Cerebellar nuclear complex (tissue), 1 donor: ENCODE measurements around the gene RFX2.

ENCODE experiments used
- DNase-seq, 2 experiments: peaks; one replicate each; lab custom pipeline; 2025; lab: John Stamatoyannopoulos, UW

RFX2 gene

DNA sequence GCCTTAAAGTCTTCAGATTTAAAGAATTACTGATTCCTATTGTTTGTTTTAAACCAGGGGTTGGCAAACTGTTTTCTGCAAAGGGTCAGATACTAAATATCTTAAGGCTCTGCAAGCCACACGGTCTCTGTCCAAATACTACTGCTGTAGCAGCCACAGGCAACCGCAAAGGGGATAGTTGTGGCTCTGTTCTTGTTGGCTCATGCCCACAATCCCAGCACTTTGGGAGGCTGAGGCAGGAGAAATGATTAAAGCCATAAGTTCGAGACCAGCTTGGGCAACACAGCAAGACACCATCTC lies 154.7 kb downstream of the RFX2 start:
- DNase-seq = no peak

- no peak for DNase-seq
These were observed 156.0 kb downstream of the RFX2 start for GRCh38 chr19:5954293-5954692.

GRCh38 chr19:5953680-5954213 lies 156.6 kb downstream of the RFX2 start:
- no peak for DNase-seq

- DNase-seq = no peak
These were observed 157.2 kb downstream of the RFX2 start for GRCh38 chr19:5953030-5953589.

DNA sequence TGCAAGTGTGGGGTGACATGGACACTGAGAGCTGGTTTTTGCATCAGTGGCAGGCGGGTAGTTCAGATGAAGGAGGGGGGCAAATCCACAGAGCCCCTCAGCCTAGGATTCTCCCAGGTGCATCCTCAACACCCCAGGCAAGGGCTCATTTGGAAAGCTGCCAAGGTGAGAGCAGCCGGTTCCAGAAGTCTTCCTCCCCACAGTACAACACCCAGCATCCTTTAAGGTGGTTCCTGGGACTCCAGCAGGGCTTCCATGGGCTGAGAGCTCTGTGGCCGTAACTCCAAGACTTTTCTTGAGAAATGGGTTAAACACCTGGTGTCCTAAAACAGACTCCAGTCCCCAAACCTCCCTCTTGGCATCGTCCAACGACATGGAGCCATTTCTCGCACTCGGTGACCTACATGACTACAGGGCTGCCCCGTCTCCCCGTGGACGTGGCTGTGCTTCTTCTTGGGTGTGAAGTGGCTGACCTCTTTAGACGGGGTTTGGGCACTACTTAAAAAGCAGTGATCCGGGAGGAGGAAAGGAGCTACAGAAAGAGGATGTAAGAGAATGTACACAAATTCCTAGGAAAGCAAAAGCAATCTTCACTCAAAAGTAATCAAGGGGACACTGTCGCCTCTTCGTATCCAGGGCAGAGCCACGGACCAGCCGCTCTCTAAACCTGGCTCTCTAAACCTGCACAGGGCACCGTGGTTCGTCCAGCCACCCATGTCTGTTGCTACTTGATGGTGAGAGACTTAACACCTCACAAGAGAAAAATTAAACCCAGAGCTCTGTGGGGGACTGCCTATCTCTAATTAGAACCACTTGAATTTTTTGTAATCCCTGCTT lies 157.9 kb downstream of the RFX2 start:
- DNase-seq = no peak

DNA sequence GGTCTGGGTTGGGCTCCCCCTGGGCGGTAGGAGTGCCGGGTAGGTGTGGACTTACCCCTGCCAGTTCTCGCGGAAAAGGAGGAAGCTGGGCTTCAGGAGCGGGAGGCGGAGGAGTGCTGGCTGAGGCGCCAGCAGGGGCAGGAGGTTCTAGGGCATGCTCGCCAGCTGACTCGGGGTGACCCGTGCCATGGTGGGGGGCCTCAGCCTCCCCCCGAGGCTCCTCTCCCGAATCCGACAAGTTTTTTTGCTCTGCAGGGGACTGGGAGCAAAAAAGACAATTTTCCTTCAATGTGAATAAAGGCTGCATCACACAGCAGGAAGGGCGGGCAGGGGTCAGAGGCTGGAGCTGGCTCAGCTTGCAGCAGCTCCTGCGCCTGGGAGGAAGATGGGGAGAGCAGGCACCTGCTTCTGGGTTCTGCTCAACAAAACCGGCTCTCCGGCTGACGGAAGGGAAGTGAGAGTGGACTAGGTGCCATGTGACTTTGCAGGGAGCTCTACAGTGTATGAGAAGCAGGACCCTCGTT lies 158.9 kb downstream of the RFX2 start:
- DNase-seq = no peak

GRCh38 chr19:5950741-5951140 lies 159.6 kb downstream of the RFX2 start:
- no peak for DNase-seq

DNA sequence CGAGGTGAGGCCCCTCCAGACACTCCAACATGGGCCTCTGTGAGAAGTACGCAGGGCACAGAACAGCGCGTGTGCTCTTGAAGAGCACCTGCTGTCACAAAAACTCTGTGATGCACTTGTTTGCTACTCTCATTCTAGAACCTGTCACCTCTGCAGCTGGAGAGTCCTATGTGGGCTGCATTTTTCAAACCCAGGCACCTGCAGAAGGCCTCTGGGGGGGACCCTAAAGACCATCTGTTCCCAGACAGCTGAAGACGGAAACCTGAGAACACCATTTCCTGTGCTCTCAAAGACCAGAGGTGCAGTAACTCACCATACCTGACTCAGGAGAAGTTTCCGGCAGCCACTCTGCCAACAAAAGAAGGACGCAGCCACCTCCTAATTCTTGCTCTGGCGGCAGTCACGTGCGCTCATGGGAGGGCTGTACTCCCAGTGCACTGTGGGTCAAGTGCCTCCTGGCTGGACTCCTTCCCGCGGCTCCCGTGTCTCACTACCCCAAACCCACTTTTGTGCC lies 160.5 kb downstream of the RFX2 start:
- no peak for DNase-seq

GRCh38 chr19:5948752-5949564 lies 161.3 kb downstream of the RFX2 start:
- no peak for DNase-seq

- no peak for DNase-seq
These were observed 162.9 kb downstream of the RFX2 start for GRCh38 chr19:5947435-5947834.

DNA sequence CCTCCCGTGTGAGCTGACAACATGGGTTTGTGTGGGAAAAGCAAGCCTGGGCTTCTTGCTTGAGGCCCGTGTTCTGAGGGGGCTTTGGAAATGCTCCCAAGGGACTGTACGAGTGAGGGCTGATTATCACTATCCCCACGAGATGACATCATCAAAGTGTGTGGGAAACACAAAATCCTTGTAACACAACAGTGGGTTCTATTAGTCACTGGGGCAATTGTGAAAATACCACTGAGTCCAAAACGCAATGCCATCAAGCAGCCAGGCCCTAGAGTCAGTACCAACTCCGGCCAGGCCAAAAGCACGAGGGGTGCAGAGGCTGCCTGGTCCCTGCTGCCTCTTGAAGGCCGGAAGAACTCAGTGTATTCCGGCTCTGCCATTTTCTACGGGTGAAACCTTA lies 166.7 kb downstream of the RFX2 start:
- DNase-seq = no peak
